H54 (cell line): Measurements from ENCODE around the gene ALG12.
"Not testable (repeated sequence)": the region's sequence is repeated elsewhere in the genome, so short reads cannot be mapped to it uniquely, and the experiment has no call there.

Experiments used
- DNase-seq: peaks from one replicate; pipeline ENCODE4 v3.0.0; 2011; ENCODE audit warnings: low spot score, mixed read lengths; ENCODE audit not compliant: insufficient read length
- FAIRE-seq: peaks from 3 replicates; lab custom pipeline; 2011; peaks lifted over from hg19 to GRCh38; lab: Jason Lieb, UNC
- POLR2A ChIP-seq: IDR thresholded peaks from 2 replicates; pipeline ENCODE4 v1.6.1; 2011; ENCODE audit warnings: low read depth, mild to moderate bottlenecking, low read length

ALG12 gene

GRCh38 chr22:49946612-49947295, 28.5 kb upstream of the ALG12 start:
- FAIRE-seq, result no peak
- no peak for DNase-seq
- no peak for TF ChIP-seq POLR2A

GRCh38 chr22:49945042-49945794, 27.0 kb upstream of the ALG12 start:
- FAIRE-seq, DNase-seq: not testable (repeated sequence)

GRCh38 chr22:49944399-49944891, 26.2 kb upstream of the ALG12 start:
- DNase-seq (no peak), FAIRE-seq (no peak)
- TF ChIP-seq POLR2A, result no peak

- TF ChIP-seq POLR2A, result no peak
- no peak for FAIRE-seq
- no peak for DNase-seq
These were observed 25.6 kb upstream of the ALG12 start for GRCh38 chr22:49943771-49944398.

- DNase-seq (no peak), FAIRE-seq (no peak)
- no peak for TF ChIP-seq POLR2A
These were observed 25.1 kb upstream of the ALG12 start for GRCh38 chr22:49943405-49943765.

- no peak for FAIRE-seq
- no peak for TF ChIP-seq POLR2A
- no peak for DNase-seq
These were observed 24.5 kb upstream of the ALG12 start for GRCh38 chr22:49942565-49943404.

GRCh38 chr22:49941507-49942316, 23.5 kb upstream of the ALG12 start:
- no peak for TF ChIP-seq POLR2A
- FAIRE-seq (no peak), DNase-seq (no peak)

- no peak for DNase-seq
- FAIRE-seq, result no peak
- TF ChIP-seq POLR2A, result no peak
These were observed 20.4 kb upstream of the ALG12 start for GRCh38 chr22:49938565-49939136.

GRCh38 chr22:49937758-49938564, 19.7 kb upstream of the ALG12 start:
- no peak for FAIRE-seq
- TF ChIP-seq POLR2A, result no peak
- DNase-seq, result no peak

GRCh38 chr22:49936973-49937757, 18.9 kb upstream of the ALG12 start:
- FAIRE-seq (no peak), DNase-seq (no peak)
- TF ChIP-seq POLR2A, result no peak
